K562 (cell line): ENCODE results near the gene CETN2. TPM values are rescaled to one million over a fixed set of nuclear protein-coding genes. Genes with fewer than 3 reads are reported as not detected.

Source experiments
- ATAC-seq: fragments of 200-7000 bp; cut with Tn5 transposase; 3 replicates; pipeline ENCODE4 v1.9.1; 2020; ENCODE audit warnings: moderate library complexity
- BruUV-seq: library from RNA; stranded (reverse); fragments of 400-500 nt; replicated peaks from 2 replicates; lab custom pipeline; 2021; lab: Mats Ljungman, UMichigan
- CTCF ChIA-PET: fragments of 300-600 bp; formaldehyde crosslinking; extraction: SDS; loops from one replicate; lab custom pipeline; 2021; ENCODE audit warnings: low intra/inter-chr PET ratio; lab: Yijun Ruan, JAX
- POLR2A ChIA-PET: fragments of 300-600, 350-650 bp; sonication (Branson Sonifier 250); formaldehyde crosslinking; extraction: SDS; loops from one replicate; lab custom pipeline; 2021; ENCODE audit warnings: antibody characterized with exemption, inconsistent platforms; lab: Yijun Ruan, JAX
- DNase-seq, 4 experiments: peaks; one replicate each; pipeline versions ENCODE4 v3.0.0 to v3.0.0-alpha.2; 2011 to 2018; ENCODE audit warnings: low spot score in 3 of 4, mixed read lengths in 3 of 4; ENCODE audit errors: extremely low read depth in 1 of 4
- FAIRE-seq: peaks from 2 replicates; lab custom pipeline; 2011; peaks lifted over from hg19 to GRCh38; lab: Jason Lieb, UNC
- H2AFZ ChIP-seq: 2 replicates; pipeline ENCODE4 v1.6.0; 2011; ENCODE audit warnings: low read depth, low read length, control low read depth, inconsistent platforms
- H3K27ac ChIP-seq: fragments of 200-600 bp; 3 replicates; pipeline ENCODE4 v1.8.0; 2011; ENCODE audit warnings: low read depth, mild to moderate bottlenecking, control low read depth, inconsistent platforms, low read length, moderate library complexity, mixed read lengths; ENCODE audit errors: extremely low read depth
- H3K27me3 ChIP-seq, 2 experiments: fragments of 300-600 bp in 1 of 2; 2 replicates in 1 of 2; 3 replicates in 1 of 2; pipeline versions ENCODE4 v1.6.0 to v1.8.0; 2011; ENCODE audit warnings: inconsistent platforms in 2 of 2, low read length in 2 of 2, mild to moderate bottlenecking in 1 of 2, mixed read lengths in 1 of 2, moderate library complexity in 1 of 2; ENCODE audit not compliant: control insufficient read depth in 2 of 2, insufficient read depth in 2 of 2
- H3K36me3 ChIP-seq: fragments of 300-600 bp; 3 replicates; pipeline ENCODE4 v1.8.0; 2011; ENCODE audit warnings: mild to moderate bottlenecking, low read length, inconsistent platforms; ENCODE audit not compliant: control insufficient read depth, insufficient read depth
- H3K4me1 ChIP-seq, 2 experiments: fragments of 200-600 bp in 1 of 2; replicated peaks in 1 of 2; 2 replicates in 1 of 2; 3 replicates in 1 of 2; pipeline versions ENCODE4 v1.5.1 to v1.8.0; 2011; ENCODE audit warnings: inconsistent platforms in 2 of 2, low read length in 2 of 2, mild to moderate bottlenecking in 1 of 2, mixed read lengths in 1 of 2, moderate library complexity in 1 of 2; ENCODE audit not compliant: control insufficient read depth in 2 of 2, insufficient read depth in 2 of 2
- H3K4me2 ChIP-seq: 2 replicates; pipeline ENCODE4 v1.6.1; 2011; ENCODE audit warnings: low read length, control low read depth, inconsistent platforms, mixed read lengths; ENCODE audit not compliant: insufficient read depth
- H3K4me3 ChIP-seq: fragments of 200-600 bp; sonication (generic), shearing (Covaris generic); 2 replicates; pipeline ENCODE4 v1.5.1; 2016; ENCODE audit warnings: control low read depth, inconsistent platforms
- H3K79me2 ChIP-seq: fragments of 200-600 bp; 3 replicates; pipeline ENCODE4 v1.8.0; 2011; ENCODE audit warnings: low read length, inconsistent platforms; ENCODE audit not compliant: control insufficient read depth, insufficient read depth
- H3K9ac ChIP-seq, 2 experiments: 2 replicates each; pipeline versions ENCODE4 v1.6.0 to v1.6.1; 2011; ENCODE audit warnings: low read depth in 2 of 2, low read length in 2 of 2, control low read depth in 1 of 2, inconsistent platforms in 1 of 2, mild to moderate bottlenecking in 1 of 2, mixed read lengths in 1 of 2; ENCODE audit not compliant: insufficient read depth in 1 of 2
- H3K9me1 ChIP-seq: one replicate; pipeline ENCODE4 v1.6.0; 2011; ENCODE audit warnings: inconsistent platforms, mild to moderate bottlenecking, low read length, moderate library complexity; ENCODE audit not compliant: control insufficient read depth, insufficient read depth
- H3K9me3 ChIP-seq: replicated peaks from 2 replicates; pipeline ENCODE4 v1.5.1; 2011; ENCODE audit warnings: low read depth, low read length, inconsistent platforms; ENCODE audit not compliant: control insufficient read depth, insufficient read depth
- H4K20me1 ChIP-seq: replicated peaks from 2 replicates; pipeline ENCODE4 v1.6.1; 2011; ENCODE audit warnings: low read length, inconsistent platforms, mixed read lengths; ENCODE audit not compliant: control insufficient read depth, insufficient read depth
- BACH1 ChIP-seq: fragments of 200-800 bp; sonication (Bioruptor generic); IDR thresholded peaks from 2 replicates; pipeline ENCODE4 v1.6.1; 2016; ENCODE audit warnings: missing genetic modification characterization, missing compliant biosample characterization
- CEBPG ChIP-seq, 3 experiments: fragments of 200-800 bp in 1 of 3; sonication (Bioruptor generic) in 1 of 3; sonication (generic) in 1 of 3; formaldehyde crosslinking in 1 of 3; IDR thresholded peaks in 2 of 3; conservative IDR thresholded peaks in 1 of 3; 2 replicates each; pipeline versions ENCODE4 v1.6.1 to v1.8.0; 2016 to 2022; ENCODE audit warnings: missing compliant biosample characterization in 2 of 3, missing genetic modification characterization in 2 of 3, mild to moderate bottlenecking in 1 of 3, missing genetic modification reagents in 1 of 3
- CXXC5 ChIP-seq: fragments of 250-450 bp; sonication (Bioruptor Pico); IDR thresholded peaks from 2 replicates; pipeline ENCODE4 v1.8.0; 2022; ENCODE audit warnings: inconsistent platforms, mild to moderate bottlenecking, moderate library complexity
- E2F4 ChIP-seq: sonication (generic); formaldehyde crosslinking; IDR thresholded peaks from 2 replicates; pipeline ENCODE4 v1.8.0; 2022; ENCODE audit warnings: mild to moderate bottlenecking, low read depth, missing genetic modification reagents
- ESRRB ChIP-seq: fragments of 250-450 bp; sonication (Bioruptor Pico); IDR thresholded peaks from 2 replicates; pipeline ENCODE4 v1.5.0; 2020; ENCODE audit warnings: mild to moderate bottlenecking, moderate library complexity, borderline replicate concordance
- ETS2 ChIP-seq: IDR thresholded peaks from 2 replicates; pipeline ENCODE4 v1.6.1; 2016; ENCODE audit warnings: borderline replicate concordance, missing genetic modification characterization, mild to moderate bottlenecking, moderate library complexity, missing compliant biosample characterization; ENCODE audit not compliant: poor library complexity, severe bottlenecking
- EWSR1 ChIP-seq: fragments of 450-650 bp; IDR thresholded peaks from 2 replicates; pipeline ENCODE4 v1.6.1; 2018; ENCODE audit warnings: borderline replicate concordance, mild to moderate bottlenecking, low read depth, moderate library complexity; ENCODE audit not compliant: partially characterized antibody
- HNRNPL ChIP-seq: fragments of 200-400 bp; formaldehyde crosslinking; IDR thresholded peaks from 2 replicates; pipeline ENCODE4 v1.6.1; 2017; ENCODE audit warnings: low read depth, mild to moderate bottlenecking, low read length
- MEIS2 ChIP-seq: fragments of 450-650 bp; IDR thresholded peaks from 2 replicates; pipeline ENCODE4 v1.6.1; 2014; ENCODE audit warnings: mild to moderate bottlenecking; ENCODE audit not compliant: partially characterized antibody
- NFXL1 ChIP-seq: fragments of 450-650 bp; formaldehyde crosslinking; IDR thresholded peaks from 2 replicates; pipeline ENCODE4 v1.4.0; 2021; ENCODE audit warnings: mild to moderate bottlenecking
- SRSF9 ChIP-seq: fragments of 200-400 bp; formaldehyde crosslinking; IDR thresholded peaks from 2 replicates; pipeline ENCODE4 v1.6.1; 2017; ENCODE audit warnings: low read depth, low read length, borderline replicate concordance
- VEZF1 ChIP-seq: fragments of 200-800 bp; sonication (Bioruptor generic); IDR thresholded peaks from 2 replicates; pipeline ENCODE4 v1.6.1; 2017; ENCODE audit warnings: missing genetic modification characterization, missing compliant biosample characterization
- ZBED1 ChIP-seq: IDR thresholded peaks from 2 replicates; pipeline ENCODE4 v1.6.1; 2014
- ZNF586 ChIP-seq: fragments of 450-650 bp; formaldehyde crosslinking; conservative IDR thresholded peaks from 2 replicates; pipeline ENCODE4 v1.4.0; 2020; ENCODE audit warnings: mild to moderate bottlenecking, moderate library complexity
- WGBS: fragments of 100-300 bp; shearing (Covaris generic); methylation state at CpG from one replicate; pipeline ENCODE4 v1.1.6; 2016; ENCODE audit warnings: low coverage, mixed read lengths; ENCODE audit not compliant: insufficient coverage; ENCODE audit errors: missing lambda C conversion rate; 5-methylcytosine and 5-hydroxymethylcytosine counted together
- in situ Hi-C: fragments of 300-500 bp; cut with MboI; formaldehyde crosslinking; loops from 4 replicates; pipeline ENCODE4 v1.15.0; 2018; ENCODE audit warnings: inconsistent platforms, mixed read lengths
- intact Hi-C: fragments of 100-400 bp; cut with micrococcal nuclease; formaldehyde crosslinking; loops from 2 replicates; pipeline ENCODE4 v1.14.2; 2022
- polyA plus RNA-seq, 8 experiments: library from polyadenylated mRNA; depleted of rRNA in 4 of 8; stranded (reverse) in 5 of 8; unstranded in 3 of 8; fragments of >200 nt; fragmentation: Nextera tagmentation in 2 of 8; fragmentation: Illumina TruSeq in 1 of 8; extraction: Ambion mirVana in 2 of 8; extraction: Trizol in 1 of 8; gene quantifications; 2 replicates each; pipeline versions ENCODE4 v1.2.1 to v1.2.3, GENCODE V29; 2011 to 2014; ENCODE audit warnings: inconsistent platforms in 1 of 8, missing spikeins in 1 of 8
- total RNA-seq, 7 experiments: library from RNA; depleted of rRNA in 6 of 7; stranded (reverse); fragments of >200 nt in 6 of 7; fragmentation: Illumina TruSeq in 2 of 7; extraction: Trizol in 2 of 7; gene quantifications; 2 replicates each; pipeline versions ENCODE4 v1.2.1 to v1.2.3, GENCODE V29; 2011 to 2021; ENCODE audit warnings: low replicate concordance in 1 of 7
- TF ChIP-seq, protein P1 (sequence below): sonication (generic); formaldehyde crosslinking; IDR thresholded peaks from 2 replicates; pipeline ENCODE4 v1.8.1; 2022; ENCODE audit warnings: missing genetic modification reagents
- TF ChIP-seq, protein P2 (sequence below): fragments of 250-450 bp; sonication (Bioruptor Pico); IDR thresholded peaks from 2 replicates; pipeline ENCODE4 v1.4.0; 2020; ENCODE audit warnings: mild to moderate bottlenecking

CETN2 gene
- total and polyA plus RNA-seq, 9 of the 15 experiments (the other 6 are each of a cell fraction or from before 2014, with no cell fraction given): 16.7 to 37.1 (median 27.6) TPM

DNA sequence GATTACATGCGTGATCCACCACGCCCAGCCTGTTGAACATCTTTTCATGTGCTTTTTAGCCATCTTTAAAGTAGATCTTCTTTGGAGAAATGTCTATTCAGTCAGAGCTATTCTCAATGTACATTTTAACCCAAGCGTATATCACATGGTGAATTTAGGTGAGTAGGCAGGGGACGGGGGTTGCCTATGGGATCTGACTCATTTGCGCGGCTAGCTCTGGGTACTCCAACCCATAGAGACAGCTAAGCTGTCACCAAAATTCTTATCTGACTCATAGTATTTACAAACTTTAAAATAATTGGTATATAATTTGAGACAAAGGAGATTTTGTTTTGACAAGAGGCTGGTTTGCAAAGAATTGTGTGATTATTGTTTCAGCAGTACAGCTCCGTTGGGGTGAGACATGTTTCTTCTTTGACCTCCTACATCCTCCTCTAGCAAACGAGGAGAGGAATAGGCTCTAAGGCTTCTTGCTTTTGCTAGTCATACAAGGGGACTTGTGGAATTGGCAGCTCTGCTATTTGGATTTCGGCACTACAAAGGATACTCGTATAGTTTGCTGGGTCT is 12.3 kb upstream of the CETN2 start:
- ATAC-seq: no peak
- no TSS peak for BruUV-seq
- in situ Hi-C loops (no loop called here), intact Hi-C loops (no loop called here)
- Histone ChIP-seq H4K20me1 (peaks cover 25% of the 10 kb centered on the region), H3K27me3 (no peaks in the 10 kb centered on the region), H3K36me3 (peaks cover 57% of the 10 kb centered on the region; the same call in 2 of the 3 replicates), H2AFZ (no peak overlapping the region), H3K4me2 (peak overlapping the region; percentile 60; the same call in 1 of the 2 replicates), H3K9ac (peak overlapping the region in 1 of 2 experiments; percentile 26; a peak in 1 of 4 replicates), H3K4me3 (no peak overlapping the region), H3K9me3 (no peaks in the 10 kb centered on the region), H3K79me2 (peaks cover 57% of the 10 kb centered on the region), H3K4me1 (peaks cover 12 to 41% of the 10 kb centered on the region in 2 experiments), H3K9me1 (peaks cover 6% of the 10 kb centered on the region), H3K27ac (peak overlapping the region; percentile 68)
- POLR2A ChIA-PET: interaction anchor here (1.0 kb wide), 1 partner anchor 8 kb away, joined by 3 read pairs; no protein-coding TSS in a partner anchor
- TF ChIP-seq ZNF586 (CRISPR knock-in tag) (no peak), E2F4 (CRISPR knock-in tag) (no peak), MEIS2 (no peak), ZBED1 (no peak), HNRNPL (no peak), CXXC5 (no peak), VEZF1 (CRISPR knock-in tag) (no peak), SRSF9 (no peak), CEBPG (CRISPR knock-in tag; IDR thresholded peaks at IDR 0.05) (no peak), CEBPG (tag; conservative IDR thresholded peaks at IDR 0.05 in 1 of 2, IDR thresholded peaks at IDR 0.05 in 1 of 2) (no peak), NFXL1 (no peak), BACH1 (tag) (no peak), EWSR1 (no peak), ESRRB (no peak), ETS2 (tag) (no peak)
- TF ChIP-seq, protein P1, sequence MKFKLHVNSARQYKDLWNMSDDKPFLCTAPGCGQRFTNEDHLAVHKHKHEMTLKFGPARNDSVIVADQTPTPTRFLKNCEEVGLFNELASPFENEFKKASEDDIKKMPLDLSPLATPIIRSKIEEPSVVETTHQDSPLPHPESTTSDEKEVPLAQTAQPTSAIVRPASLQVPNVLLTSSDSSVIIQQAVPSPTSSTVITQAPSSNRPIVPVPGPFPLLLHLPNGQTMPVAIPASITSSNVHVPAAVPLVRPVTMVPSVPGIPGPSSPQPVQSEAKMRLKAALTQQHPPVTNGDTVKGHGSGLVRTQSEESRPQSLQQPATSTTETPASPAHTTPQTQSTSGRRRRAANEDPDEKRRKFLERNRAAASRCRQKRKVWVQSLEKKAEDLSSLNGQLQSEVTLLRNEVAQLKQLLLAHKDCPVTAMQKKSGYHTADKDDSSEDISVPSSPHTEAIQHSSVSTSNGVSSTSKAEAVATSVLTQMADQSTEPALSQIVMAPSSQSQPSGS (CRISPR knock-in tag): no peak
- TF ChIP-seq, protein P2, sequence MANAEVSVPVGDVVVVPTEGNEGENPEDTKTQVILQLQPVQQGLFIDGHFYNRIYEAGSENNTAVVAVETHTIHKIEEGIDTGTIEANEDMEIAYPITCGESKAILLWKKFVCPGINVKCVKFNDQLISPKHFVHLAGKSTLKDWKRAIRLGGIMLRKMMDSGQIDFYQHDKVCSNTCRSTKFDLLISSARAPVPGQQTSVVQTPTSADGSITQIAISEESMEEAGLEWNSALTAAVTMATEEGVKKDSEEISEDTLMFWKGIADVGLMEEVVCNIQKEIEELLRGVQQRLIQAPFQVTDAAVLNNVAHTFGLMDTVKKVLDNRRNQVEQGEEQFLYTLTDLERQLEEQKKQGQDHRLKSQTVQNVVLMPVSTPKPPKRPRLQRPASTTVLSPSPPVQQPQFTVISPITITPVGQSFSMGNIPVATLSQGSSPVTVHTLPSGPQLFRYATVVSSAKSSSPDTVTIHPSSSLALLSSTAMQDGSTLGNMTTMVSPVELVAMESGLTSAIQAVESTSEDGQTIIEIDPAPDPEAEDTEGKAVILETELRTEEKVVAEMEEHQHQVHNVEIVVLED (CRISPR knock-in tag): no peak
- WGBS: 69% methylated on average over 7 of the region's 10 CpGs
- CTCF ChIA-PET: no interaction called here
- DNase-seq: no peak
- FAIRE-seq: no peak
